ENCODE data around the gene TPI1.

Gene TPI1

GRCh38 chr12:6821591-6822425 is 45.5 kb upstream of the TPI1 start, which contains the start of gene GPR162:
Gene GPR162 (plus strand): TSS chr12:6821821. CDS start chr12:6823899, 2,078 bp downstream.
- no peak within 1 kb of the TSS for H3K4me3 ChIP-seq (ENCODE audit: low read depth, low read length)
- no peak for TF ChIP-seq CTCF (IDR thresholded peaks at IDR 0.05; ENCODE audit: control insufficient read depth, extremely low read depth, insufficient read depth)
- no peak for DNase-seq (ENCODE audit: low read depth)

GRCh38 chr12:6822426-6823135 is 44.8 kb upstream of the TPI1 start:
- no peak for DNase-seq (ENCODE audit: low read depth)
- no peak for TF ChIP-seq CTCF (IDR thresholded peaks at IDR 0.05; ENCODE audit: control insufficient read depth, extremely low read depth, insufficient read depth)
- no peak overlapping the region for H3K4me3 ChIP-seq (ENCODE audit: low read depth, low read length)

GRCh38 chr12:6823182-6824084 is 43.9 kb upstream of the TPI1 start:
- no peak overlapping the region for H3K4me3 ChIP-seq (ENCODE audit: low read depth, low read length)
- DNase-seq (ENCODE audit: low read depth) = no peak
- TF ChIP-seq CTCF (IDR thresholded peaks at IDR 0.05; ENCODE audit: control insufficient read depth, extremely low read depth, insufficient read depth) = no peak

- no peak for DNase-seq (ENCODE audit: low read depth)
- TF ChIP-seq CTCF (IDR thresholded peaks at IDR 0.05; ENCODE audit: control insufficient read depth, extremely low read depth, insufficient read depth) = no peak
- no peak overlapping the region for H3K4me3 ChIP-seq (ENCODE audit: low read depth, low read length)
Measured at GRCh38 chr12:6824085-6824775, 43.1 kb upstream of the TPI1 start.

GRCh38 chr12:6824901-6825381 is 42.4 kb upstream of the TPI1 start:
- DNase-seq (ENCODE audit: low read depth) = no peak
- no peak for TF ChIP-seq CTCF (IDR thresholded peaks at IDR 0.05; ENCODE audit: control insufficient read depth, extremely low read depth, insufficient read depth)

More at GRCh38 chr12:6824901-6825381, 42.4 kb upstream of the TPI1 start:
- no peak overlapping the region for H3K4me3 ChIP-seq (ENCODE audit: low read depth, low read length)

Data from LNCaP clone FGC (cell line).